Body of pancreas (tissue), 4 donors: ENCODE results near the gene RUNX2. TPM values are rescaled to one million over a fixed set of nuclear protein-coding genes. Genes with fewer than 3 reads are reported as not detected.

Experiments
- ATAC-seq: fragments of 150-250 bp; one replicate; pipeline ENCODE4 v1.9.1; 2016
- DNase-seq, 4 donors: peaks; one replicate each; pipeline ENCODE4 v3.0.0-alpha.2; 2019
- H3K27ac ChIP-seq, 4 donors: fragments of 200-600 bp; sonication (generic); 1 replicate in 3 of 4; 2 replicates in 1 of 4; pipeline versions ENCODE4 v1.5.1 to v1.6.1; 2016 to 2019; ENCODE audit warnings: mild to moderate bottlenecking in 1 of 4, mixed read lengths in 1 of 4, moderate library complexity in 1 of 4
- H3K27me3 ChIP-seq, 2 donors: fragments of 200-600 bp; sonication (generic); one replicate each; pipeline ENCODE4 v1.6.0; 2016; ENCODE audit warnings: mild to moderate bottlenecking in 1 of 2
- H3K36me3 ChIP-seq, 2 donors: fragments of 200-600 bp; sonication (generic); replicated peaks in 1 of 2; 2 replicates each; pipeline ENCODE4 v1.5.1; 2016; ENCODE audit warnings: low read depth in 2 of 2; ENCODE audit not compliant: insufficient read depth in 1 of 2
- H3K4me1 ChIP-seq: fragments of 200-600 bp; sonication (generic); one replicate; pipeline ENCODE4 v1.6.0; 2016
- H3K4me3 ChIP-seq, 2 donors: fragments of 200-600 bp; sonication (generic); 1 replicate in 1 of 2; 2 replicates in 1 of 2; pipeline ENCODE4 v1.5.1; 2016 to 2019
- H3K9me3 ChIP-seq, 3 donors: fragments of 200-600 bp; sonication (generic); 1 replicate in 2 of 3; 2 replicates in 1 of 3; pipeline ENCODE4 v1.5.1; 2016
- POLR2A ChIP-seq, 3 donors: fragments of 450-650 bp; IDR thresholded peaks; one replicate each; pipeline ENCODE4 v1.6.1; 2016; ENCODE audit warnings: antibody characterized with exemption in 3 of 3, mild to moderate bottlenecking in 2 of 3
- WGBS, 2 donors: methylation state at CpG; one replicate each; pipeline ENCODE4 v1.1.5; 2017; 5-methylcytosine and 5-hydroxymethylcytosine counted together
- intact Hi-C: fragments of 100-400 bp; cut with DNase I; formaldehyde crosslinking; loops from one replicate; pipeline ENCODE4 v1.15.1; 2023
- total RNA-seq, 2 donors: library from RNA; depleted of rRNA; stranded (reverse); fragments of >200 nt; gene quantifications; one replicate each; pipeline ENCODE4 v1.1.0, GENCODE V29; 2016
- TF ChIP-seq, protein P1 (sequence below), 7 experiments: fragments of 450-650 bp in 4 of 7; fragments of 200-600 bp in 3 of 7; sonication (generic) in 3 of 7; IDR thresholded peaks; one replicate each; pipeline ENCODE4 v1.5.1; 2016 to 2019; ENCODE audit warnings: antibody characterized with exemption in 7 of 7

The RUNX2 gene
- total RNA-seq, 2 donors from 2014 or later: 0.33 to 1.0 TPM

DNA sequence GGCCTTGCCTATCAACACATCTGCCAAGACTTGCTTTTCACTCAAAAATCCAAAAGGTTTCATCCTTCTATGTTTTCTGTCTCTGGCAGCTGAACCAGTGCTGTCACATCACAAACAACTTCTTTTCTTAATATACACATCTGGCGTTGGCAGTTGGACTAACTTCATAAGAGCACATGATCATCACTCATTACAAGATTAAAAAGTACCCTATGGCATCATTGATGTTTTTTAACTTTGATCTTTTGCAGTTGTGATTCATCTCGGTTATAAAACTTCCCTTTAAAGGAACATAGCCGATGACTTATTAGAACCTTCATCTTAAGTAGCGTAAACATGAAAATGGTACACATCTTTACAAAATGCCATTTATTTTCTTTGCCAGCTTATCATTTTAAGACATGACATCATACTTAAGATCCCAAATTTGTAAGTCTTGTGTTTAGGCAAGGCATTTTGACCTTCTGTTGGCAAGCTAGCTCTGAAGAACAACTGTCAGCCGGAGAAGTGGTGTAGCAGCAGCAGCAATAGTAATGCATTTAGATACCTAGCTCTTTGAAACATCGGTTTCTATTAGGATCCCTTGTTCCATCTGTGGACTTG is 113.8 kb downstream of the RUNX2 start:
- Histone ChIP-seq H3K9me3 (no peaks in the 10 kb centered on the region), H3K4me3 (no peak overlapping the region), H3K27me3 (no peaks in the 10 kb centered on the region), H3K27ac (no peak overlapping the region), H3K36me3 (no peaks in the 10 kb centered on the region), H3K4me1 (peaks cover 17% of the 10 kb centered on the region)
- no peak for ATAC-seq
- 76 to 77% methylated on average over 6 of the region's 6 CpGs for WGBS, 2 donors
- no peak for DNase-seq
- no peak for TF ChIP-seq POLR2A (IDR thresholded peaks at IDR 0.05)
- TF ChIP-seq, protein P1, sequence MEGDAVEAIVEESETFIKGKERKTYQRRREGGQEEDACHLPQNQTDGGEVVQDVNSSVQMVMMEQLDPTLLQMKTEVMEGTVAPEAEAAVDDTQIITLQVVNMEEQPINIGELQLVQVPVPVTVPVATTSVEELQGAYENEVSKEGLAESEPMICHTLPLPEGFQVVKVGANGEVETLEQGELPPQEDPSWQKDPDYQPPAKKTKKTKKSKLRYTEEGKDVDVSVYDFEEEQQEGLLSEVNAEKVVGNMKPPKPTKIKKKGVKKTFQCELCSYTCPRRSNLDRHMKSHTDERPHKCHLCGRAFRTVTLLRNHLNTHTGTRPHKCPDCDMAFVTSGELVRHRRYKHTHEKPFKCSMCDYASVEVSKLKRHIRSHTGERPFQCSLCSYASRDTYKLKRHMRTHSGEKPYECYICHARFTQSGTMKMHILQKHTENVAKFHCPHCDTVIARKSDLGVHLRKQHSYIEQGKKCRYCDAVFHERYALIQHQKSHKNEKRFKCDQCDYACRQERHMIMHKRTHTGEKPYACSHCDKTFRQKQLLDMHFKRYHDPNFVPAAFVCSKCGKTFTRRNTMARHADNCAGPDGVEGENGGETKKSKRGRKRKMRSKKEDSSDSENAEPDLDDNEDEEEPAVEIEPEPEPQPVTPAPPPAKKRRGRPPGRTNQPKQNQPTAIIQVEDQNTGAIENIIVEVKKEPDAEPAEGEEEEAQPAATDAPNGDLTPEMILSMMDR (IDR thresholded peaks at IDR 0.05): no peak
- intact Hi-C loops: no loop called here

DNA sequence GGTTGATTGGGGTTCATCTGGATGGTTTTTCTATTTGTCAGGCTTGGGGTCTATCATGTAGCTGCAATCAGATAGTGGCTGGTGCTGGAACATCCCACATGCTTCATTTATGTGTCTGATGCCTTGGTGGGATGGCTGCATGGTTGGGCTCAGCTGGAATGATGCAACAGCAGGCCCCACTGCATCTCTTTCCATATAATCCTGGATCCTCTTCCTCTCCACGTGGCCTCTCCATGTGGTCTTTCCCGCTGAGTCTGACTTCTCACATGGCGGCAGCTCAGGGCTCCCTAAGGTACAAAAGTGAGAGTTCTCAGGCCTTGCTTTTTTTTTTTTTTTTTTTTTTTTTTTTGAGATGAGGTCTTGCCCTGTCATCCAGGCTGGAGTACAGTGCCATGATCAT is 114.6 kb downstream of the RUNX2 start:
- peaks cover 17% of the 10 kb centered on the region for H3K4me1 ChIP-seq
- DNase-seq: no peak
- H3K4me3 ChIP-seq: no peak overlapping the region
- H3K27me3 ChIP-seq: no peaks in the 10 kb centered on the region
- 89% methylated on average over 3 of the region's 3 CpGs for WGBS, 2 donors
- no peak for TF ChIP-seq POLR2A (IDR thresholded peaks at IDR 0.05)
- TF ChIP-seq, protein P1 (IDR thresholded peaks at IDR 0.05): no peak
- H3K9me3 ChIP-seq: no peaks in the 10 kb centered on the region
- no peaks in the 10 kb centered on the region for H3K36me3 ChIP-seq
- intact Hi-C loops: no loop called here
- ATAC-seq: no peak
- H3K27ac ChIP-seq: no peak overlapping the region

GRCh38 chr6:45445364-45445748 is 117.2 kb downstream of the RUNX2 start:
- Histone ChIP-seq H3K4me3 (no peak overlapping the region), H3K4me1 (peaks cover 17% of the 10 kb centered on the region), H3K27me3 (no peaks in the 10 kb centered on the region), H3K9me3 (no peaks in the 10 kb centered on the region), H3K36me3 (no peaks in the 10 kb centered on the region), H3K27ac (peak overlapping the region in 3 of 4 donors; percentile 41 to 50 (median 44))
- DNase-seq (no peak), ATAC-seq (peak; percentile 4)
- intact Hi-C loops: no loop called here
- 12 to 27% methylated on average over 2 of the region's 2 CpGs for whole genome bisulfite sequencing, 2 donors
- TF ChIP-seq POLR2A (IDR thresholded peaks at IDR 0.05): no peak
- TF ChIP-seq, protein P1 (IDR thresholded peaks at IDR 0.05): no peak

DNA sequence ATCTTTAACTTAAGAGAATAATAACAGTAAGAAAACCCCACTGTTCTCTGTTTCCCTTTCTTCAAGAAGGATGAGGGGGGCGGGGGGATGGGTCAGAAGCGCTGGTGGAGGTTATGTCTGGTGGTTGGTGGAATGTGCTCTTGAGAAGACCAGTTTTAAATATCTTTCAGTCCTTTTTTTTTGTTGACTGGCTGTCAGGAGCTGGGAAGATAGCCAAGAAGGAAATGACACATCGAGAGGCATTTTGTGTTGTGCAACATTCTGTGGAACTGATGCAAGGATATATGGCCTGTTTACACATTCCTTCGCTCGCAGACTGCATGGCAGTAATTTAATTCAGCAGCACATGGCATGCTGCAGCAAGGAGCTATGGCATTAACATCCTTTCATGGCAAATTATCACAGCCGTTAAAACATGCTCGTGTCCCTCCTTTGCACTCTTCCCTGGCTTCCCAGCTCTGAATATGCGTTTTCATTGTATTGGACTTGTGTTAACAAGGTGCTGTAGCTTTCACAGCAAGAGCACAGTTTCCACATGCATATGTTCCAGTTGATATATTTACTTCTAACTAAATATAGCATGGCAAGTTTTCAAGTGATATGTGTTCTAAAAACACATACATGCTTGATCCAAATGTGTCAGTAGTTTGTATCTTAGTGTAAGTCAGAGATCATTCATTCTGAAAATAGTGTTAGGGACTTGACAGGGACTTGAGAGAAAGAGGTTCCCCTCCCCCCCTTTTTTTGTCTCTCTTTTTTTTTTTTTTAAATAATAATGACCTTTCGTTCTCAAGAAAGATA is 117.8 kb downstream of the RUNX2 start:
- TF ChIP-seq, protein P1 (IDR thresholded peaks at IDR 0.05): no peak
- Histone ChIP-seq H3K27ac (peak overlapping the region in 3 of 4 donors; percentile 41 to 50 (median 45)), H3K36me3 (no peaks in the 10 kb centered on the region), H3K4me1 (peaks cover 17% of the 10 kb centered on the region), H3K4me3 (no peak overlapping the region), H3K9me3 (no peaks in the 10 kb centered on the region), H3K27me3 (no peaks in the 10 kb centered on the region)
- 9 to 12% methylated on average over 9 of the region's 9 CpGs for WGBS, 2 donors
- intact Hi-C loops: no loop called here
- ATAC-seq (peak; percentile 97), DNase-seq (peak; percentile 59 to 89 (median 73))
